ENCODE measurements around the gene PACSIN3. TPM values are rescaled to one million over a fixed set of nuclear protein-coding genes. Genes with fewer than 3 reads are reported as not detected.

PACSIN3 gene
- polyA plus RNA-seq, 2 of the 4 experiments (the other 2 are of a cell fraction): 16.5 to 35.3 TPM

GRCh38 chr11:47171856-47172255 lies 14.4 kb downstream of the PACSIN3 start:
- POLR2A ChIA-PET: no interaction called here
- Histone ChIP-seq H3K27ac (no peak overlapping the region), H3K4me1 (peaks cover 7% of the 10 kb centered on the region; the same call in 2 of the 3 replicates), H3K4me2 (no peak overlapping the region), H3K4me3 (no peak overlapping the region), H3K9me3 (no peaks in the 10 kb centered on the region)
- DNase-seq (ENCODE audit: low read depth in 1 of 2, low spot score in 1 of 2): no peak
- CTCF ChIA-PET: interaction anchor here (0.8 to 3.5 kb wide), 7 partner anchors 8 to 183 kb away, joined by 3 to 40 read pairs (median 4); no protein-coding TSS in a partner anchor
- 94% methylated on average over 8 of the region's 8 CpGs for WGBS (ENCODE audit: missing lambda C conversion rate)
- TF ChIP-seq RNF2 (IDR thresholded peaks at IDR 0.05; ENCODE audit: borderline replicate concordance, low read depth) (no peak), HES2 (IDR thresholded peaks at IDR 0.05) (no peak), ZNF302 (CRISPR knock-in tag; IDR thresholded peaks at IDR 0.05) (no peak), MAFK (IDR thresholded peaks at IDR 0.05; ENCODE audit: partially characterized antibody) (no peak), HOXB13 (CRISPR knock-in tag; IDR thresholded peaks at IDR 0.05; ENCODE audit: low read depth) (no peak), FOXS1 (CRISPR knock-in tag; IDR thresholded peaks at IDR 0.05) (no peak), CBX8 (IDR thresholded peaks at IDR 0.05) (no peak), ESRRA (IDR thresholded peaks at IDR 0.05; ENCODE audit: borderline replicate concordance, low read length) (no peak), MAX (IDR thresholded peaks at IDR 0.05) (no peak), ZFP36 (IDR thresholded peaks at IDR 0.05; ENCODE audit: borderline replicate concordance, partially characterized antibody) (no peak), HMGXB4 (CRISPR knock-in tag; IDR thresholded peaks at IDR 0.05; ENCODE audit: borderline replicate concordance) (no peak)
- no peak for FAIRE-seq
- no peak for ATAC-seq

- CTCF ChIA-PET: interaction anchor here (1.2 to 3.5 kb wide), 5 partner anchors 9 to 88 kb away, joined by 3 to 40 read pairs (median 7); no protein-coding TSS in a partner anchor
- H3K27ac ChIP-seq: no peak overlapping the region
- WGBS (ENCODE audit: missing lambda C conversion rate): 92% methylated on average over 16 of the region's 16 CpGs
- POLR2A ChIA-PET: no interaction called here
- DNase-seq (ENCODE audit: low read depth in 1 of 2, low spot score in 1 of 2): no peak
- FAIRE-seq: no peak
- H3K4me3 ChIP-seq: no peak overlapping the region
- no peak overlapping the region for H3K4me2 ChIP-seq
- no peaks in the 10 kb centered on the region for H3K9me3 ChIP-seq
- ATAC-seq: no peak
- no peak for TF ChIP-seq FOSL2 (IDR thresholded peaks at IDR 0.05)
- TF ChIP-seq FOSL2 (CRISPR knock-in tag; IDR thresholded peaks at IDR 0.05): no peak
- no peak for TF ChIP-seq KDM5A (IDR thresholded peaks at IDR 0.05)
- no peak for TF ChIP-seq MAZ (IDR thresholded peaks at IDR 0.05; ENCODE audit: borderline replicate concordance, low read depth, low read length)
- no peak for TF ChIP-seq PHF8 (IDR thresholded peaks at IDR 0.05; ENCODE audit: borderline replicate concordance, low read depth)
- peaks cover 7% of the 10 kb centered on the region; the same call in 2 of the 3 replicates for H3K4me1 ChIP-seq
Measured at GRCh38 chr11:47171061-47171838, 15.0 kb downstream of the PACSIN3 start.

GRCh38 chr11:47166368-47166767 lies 19.9 kb downstream of the PACSIN3 start:
- DNase-seq (ENCODE audit: low read depth in 1 of 2, low spot score in 1 of 2) (no peak), ATAC-seq (no peak), FAIRE-seq (no peak)
- no peak for TF ChIP-seq NR3C1 (IDR thresholded peaks at IDR 0.05)
- TF ChIP-seq FOSL2 (IDR thresholded peaks at IDR 0.05): no peak
- no peak for TF ChIP-seq FOSL2 (CRISPR knock-in tag; IDR thresholded peaks at IDR 0.05)
- TF ChIP-seq CHD2 (IDR thresholded peaks at IDR 0.05; ENCODE audit: low read length, partially characterized antibody): no peak
- TF ChIP-seq REST (IDR thresholded peaks at IDR 0.05): no peak
- no peak for TF ChIP-seq CBX2 (IDR thresholded peaks at IDR 0.05; ENCODE audit: borderline replicate concordance, low read depth)
- no peak for TF ChIP-seq FOSB (CRISPR knock-in tag; IDR thresholded peaks at IDR 0.05)
- H3K4me2 ChIP-seq: no peak overlapping the region
- no peak overlapping the region for H3K4me3 ChIP-seq
- ChIA-PET CTCF (interaction anchor here (0.9 to 8.8 kb wide), 5 partner anchors 14 to 285 kb away, joined by 3 to 82 read pairs (median 3); no protein-coding TSS in a partner anchor), POLR2A (no interaction called here)
- no peak overlapping the region for H3K27ac ChIP-seq
- H3K4me1 ChIP-seq: no peaks in the 10 kb centered on the region
- WGBS (ENCODE audit: missing lambda C conversion rate): 80% methylated on average over 5 of the region's 5 CpGs
- no peaks in the 10 kb centered on the region for H3K9me3 ChIP-seq

Data from A549 (cell line).